K562 (cell line): ENCODE data around the gene SENP3. TPM values are rescaled to one million over a fixed set of nuclear protein-coding genes. Genes with fewer than 3 reads are reported as not detected.
A peak's percentile ranks its signal among the peaks of the same experiment; 100 is the strongest.

Experiments
- ARNT ChIP-seq, 2 experiments: fragments of 450-650 bp; IDR thresholded peaks; 2 replicates each; pipeline ENCODE4 v1.6.1; 2016; ENCODE audit warnings: mild to moderate bottlenecking in 1 of 2
- CBFA2T2 ChIP-seq: fragments of 450-650 bp; conservative IDR thresholded peaks from 2 replicates; pipeline ENCODE4 v1.6.1; 2017; ENCODE audit warnings: mild to moderate bottlenecking
- DPF2 ChIP-seq: fragments of 450-650 bp; IDR thresholded peaks from 2 replicates; pipeline ENCODE4 v1.6.1; 2016
- FOXJ3 ChIP-seq: sonication (generic); formaldehyde crosslinking; IDR thresholded peaks from 2 replicates; pipeline ENCODE4 v1.4.0; 2020; ENCODE audit warnings: mild to moderate bottlenecking, missing genetic modification reagents
- MCM2 ChIP-seq: fragments of 450-650 bp; IDR thresholded peaks from 2 replicates; pipeline ENCODE4 v1.6.1; 2017; ENCODE audit warnings: low read depth, mild to moderate bottlenecking
- POLR2AphosphoS2 ChIP-seq: IDR thresholded peaks from 2 replicates; pipeline ENCODE4 v1.6.1; 2012; ENCODE audit warnings: low read length, improper control_type of control experiment
- RBM15 ChIP-seq: fragments of 200-400 bp; formaldehyde crosslinking; IDR thresholded peaks from 2 replicates; pipeline ENCODE4 v1.6.1; 2018; ENCODE audit warnings: mild to moderate bottlenecking, low read length, moderate library complexity; ENCODE audit not compliant: insufficient read depth
- RBM22 ChIP-seq: fragments of 200-400 bp; formaldehyde crosslinking; IDR thresholded peaks from 2 replicates; pipeline ENCODE4 v1.6.1; 2018; ENCODE audit warnings: low read length, low read depth; ENCODE audit not compliant: poor library complexity, severe bottlenecking
- SNIP1 ChIP-seq: fragments of 450-650 bp; IDR thresholded peaks from 2 replicates; pipeline ENCODE4 v1.7.1; 2017; ENCODE audit warnings: low read depth, mild to moderate bottlenecking
- SNRNP70 ChIP-seq: fragments of 200-400 bp; formaldehyde crosslinking; optimal IDR thresholded peaks from 2 replicates; pipeline ENCODE3; 2017; ENCODE audit warnings: low read depth, low read length
- SPI1 ChIP-seq: IDR thresholded peaks from 2 replicates; pipeline ENCODE4 v1.6.1; 2011; ENCODE audit warnings: low read depth, low read length, control low read depth, borderline replicate concordance
- THRAP3 ChIP-seq: fragments of 450-650 bp; IDR thresholded peaks from 2 replicates; pipeline ENCODE4 v1.6.1; 2016; ENCODE audit warnings: mild to moderate bottlenecking, inconsistent platforms, borderline replicate concordance
- XRCC3 ChIP-seq: fragments of 450-650 bp; IDR thresholded peaks from 2 replicates; pipeline ENCODE4 v1.6.1; 2017; ENCODE audit warnings: mild to moderate bottlenecking, moderate library complexity
- XRCC4 ChIP-seq: IDR thresholded peaks from one replicate; pipeline ENCODE4 v1.6.1; 2011; ENCODE audit not compliant: insufficient read depth, insufficient read length; ENCODE audit errors: extremely low read depth
- XRCC5 ChIP-seq: fragments of 200-400 bp; formaldehyde crosslinking; IDR thresholded peaks from 2 replicates; pipeline ENCODE4 v1.6.1; 2017; ENCODE audit warnings: low read depth, mild to moderate bottlenecking, low read length
- ZNF143 ChIP-seq: sonication (generic); formaldehyde crosslinking; IDR thresholded peaks from 2 replicates; pipeline ENCODE4 v1.9.0; 2022; ENCODE audit warnings: mild to moderate bottlenecking, missing genetic modification reagents
- ZNF224 ChIP-seq: sonication (generic); formaldehyde crosslinking; IDR thresholded peaks from 2 replicates; pipeline ENCODE4 v1.8.0; 2022; ENCODE audit warnings: mild to moderate bottlenecking, missing genetic modification reagents
- ZNF354B ChIP-seq: fragments of 250-450 bp; sonication (Bioruptor Pico); IDR thresholded peaks from 2 replicates; pipeline ENCODE4 v1.4.0; 2020
- ZNF444 ChIP-seq: fragments of 250-450 bp; sonication (Bioruptor Pico); IDR thresholded peaks from 2 replicates; pipeline ENCODE4 v1.4.0; 2020; ENCODE audit warnings: mild to moderate bottlenecking, moderate library complexity
- ZNF79 ChIP-seq: fragments of 250-450 bp; sonication (Bioruptor Pico); IDR thresholded peaks from 2 replicates; pipeline ENCODE4 v1.4.0; 2020; ENCODE audit warnings: low read depth, mild to moderate bottlenecking, moderate library complexity
- polyA plus RNA-seq, 8 experiments: library from polyadenylated mRNA; depleted of rRNA in 4 of 8; stranded (reverse) in 5 of 8; unstranded in 3 of 8; fragments of >200 nt; fragmentation: Nextera tagmentation in 2 of 8; fragmentation: Illumina TruSeq in 1 of 8; extraction: Ambion mirVana in 2 of 8; extraction: Trizol in 1 of 8; gene quantifications; 2 replicates each; pipeline versions ENCODE4 v1.2.1 to v1.2.3, GENCODE V29; 2011 to 2014; ENCODE audit warnings: inconsistent platforms in 1 of 8, missing spikeins in 1 of 8
- total RNA-seq, 7 experiments: library from RNA; depleted of rRNA in 6 of 7; stranded (reverse); fragments of >200 nt in 6 of 7; fragmentation: Illumina TruSeq in 2 of 7; extraction: Trizol in 2 of 7; gene quantifications; 2 replicates each; pipeline versions ENCODE4 v1.2.1 to v1.2.3, GENCODE V29; 2011 to 2021; ENCODE audit warnings: low replicate concordance in 1 of 7
- TF ChIP-seq, protein P1 (sequence below): sonication (generic); formaldehyde crosslinking; IDR thresholded peaks from 2 replicates; pipeline ENCODE4 v1.5.0; 2020; ENCODE audit warnings: missing genetic modification reagents
- TF ChIP-seq, protein P2 (sequence below): fragments of 450-650 bp; IDR thresholded peaks from 2 replicates; pipeline ENCODE4 v1.6.1; 2017; ENCODE audit warnings: antibody characterized with exemption
- TF ChIP-seq, protein P3 (sequence below): sonication (generic); formaldehyde crosslinking; IDR thresholded peaks from 2 replicates; pipeline ENCODE4 v1.8.0; 2022; ENCODE audit warnings: missing genetic modification reagents, mild to moderate bottlenecking, moderate library complexity, borderline replicate concordance
- TF ChIP-seq, protein P4 (sequence below): fragments of 250-450 bp; sonication (Bioruptor Pico); IDR thresholded peaks from 2 replicates; pipeline ENCODE4 v1.9.0; 2021; ENCODE audit warnings: mild to moderate bottlenecking, inconsistent platforms
- TF ChIP-seq, protein P5 (sequence below), 2 experiments: fragments of 450-650 bp; conservative IDR thresholded peaks; 2 replicates each; pipeline ENCODE4 v1.6.1; 2017; ENCODE audit warnings: mild to moderate bottlenecking in 2 of 2, moderate library complexity in 2 of 2

Gene SENP3
- total and polyA plus RNA-seq, 9 of the 15 experiments (the other 6 are each of a cell fraction or from before 2014, with no cell fraction given), result 0.63 to 102 (median 78.8) TPM

DNA sequence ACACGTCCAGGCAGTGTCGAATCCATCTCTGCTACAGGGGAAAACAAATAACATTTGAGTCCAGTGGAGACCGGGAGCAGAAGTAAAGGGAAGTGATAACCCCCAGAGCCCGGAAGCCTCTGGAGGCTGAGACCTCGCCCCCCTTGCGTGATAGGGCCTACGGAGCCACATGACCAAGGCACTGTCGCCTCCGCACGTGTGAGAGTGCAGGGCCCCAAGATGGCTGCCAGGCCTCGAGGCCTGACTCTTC is 10.5 kb downstream of the SENP3 start (continued):
- TF ChIP-seq, protein P1, sequence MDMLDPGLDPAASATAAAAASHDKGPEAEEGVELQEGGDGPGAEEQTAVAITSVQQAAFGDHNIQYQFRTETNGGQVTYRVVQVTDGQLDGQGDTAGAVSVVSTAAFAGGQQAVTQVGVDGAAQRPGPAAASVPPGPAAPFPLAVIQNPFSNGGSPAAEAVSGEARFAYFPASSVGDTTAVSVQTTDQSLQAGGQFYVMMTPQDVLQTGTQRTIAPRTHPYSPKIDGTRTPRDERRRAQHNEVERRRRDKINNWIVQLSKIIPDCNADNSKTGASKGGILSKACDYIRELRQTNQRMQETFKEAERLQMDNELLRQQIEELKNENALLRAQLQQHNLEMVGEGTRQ, result peak; percentile 94
- TF ChIP-seq RBM15 (no peak), XRCC5 (no peak), ZNF444 (no peak), ZNF224 (no peak), MCM2 (no peak), RBM22 (no peak), ZNF143 (no peak), SNRNP70 (no peak), ZNF79 (CRISPR knock-in tag) (no peak), DPF2 (no peak), THRAP3 (no peak), FOXJ3 (CRISPR knock-in tag) (no peak), SPI1 (peak; percentile 77), ZNF354B (CRISPR knock-in tag) (no peak), XRCC4 (no peak), SNIP1 (no peak), POLR2AphosphoS2 (peak; percentile 98; the same call in 1 of the 2 replicates), CBFA2T2 (peak; percentile 54), ARNT (IDR thresholded peaks at IDR 0.05) (no peak), XRCC3 (no peak)
- TF ChIP-seq, protein P2, sequence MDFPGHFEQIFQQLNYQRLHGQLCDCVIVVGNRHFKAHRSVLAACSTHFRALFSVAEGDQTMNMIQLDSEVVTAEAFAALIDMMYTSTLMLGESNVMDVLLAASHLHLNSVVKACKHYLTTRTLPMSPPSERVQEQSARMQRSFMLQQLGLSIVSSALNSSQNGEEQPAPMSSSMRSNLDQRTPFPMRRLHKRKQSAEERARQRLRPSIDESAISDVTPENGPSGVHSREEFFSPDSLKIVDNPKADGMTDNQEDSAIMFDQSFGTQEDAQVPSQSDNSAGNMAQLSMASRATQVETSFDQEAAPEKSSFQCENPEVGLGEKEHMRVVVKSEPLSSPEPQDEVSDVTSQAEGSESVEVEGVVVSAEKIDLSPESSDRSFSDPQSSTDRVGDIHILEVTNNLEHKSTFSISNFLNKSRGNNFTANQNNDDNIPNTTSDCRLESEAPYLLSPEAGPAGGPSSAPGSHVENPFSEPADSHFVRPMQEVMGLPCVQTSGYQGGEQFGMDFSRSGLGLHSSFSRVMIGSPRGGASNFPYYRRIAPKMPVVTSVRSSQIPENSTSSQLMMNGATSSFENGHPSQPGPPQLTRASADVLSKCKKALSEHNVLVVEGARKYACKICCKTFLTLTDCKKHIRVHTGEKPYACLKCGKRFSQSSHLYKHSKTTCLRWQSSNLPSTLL, result no peak
- TF ChIP-seq, protein P3, sequence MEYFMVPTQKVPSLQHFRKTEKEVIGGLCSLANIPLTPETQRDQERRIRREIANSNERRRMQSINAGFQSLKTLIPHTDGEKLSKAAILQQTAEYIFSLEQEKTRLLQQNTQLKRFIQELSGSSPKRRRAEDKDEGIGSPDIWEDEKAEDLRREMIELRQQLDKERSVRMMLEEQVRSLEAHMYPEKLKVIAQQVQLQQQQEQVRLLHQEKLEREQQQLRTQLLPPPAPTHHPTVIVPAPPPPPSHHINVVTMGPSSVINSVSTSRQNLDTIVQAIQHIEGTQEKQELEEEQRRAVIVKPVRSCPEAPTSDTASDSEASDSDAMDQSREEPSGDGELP (CRISPR knock-in tag), result peak; percentile 76
- TF ChIP-seq, protein P4, sequence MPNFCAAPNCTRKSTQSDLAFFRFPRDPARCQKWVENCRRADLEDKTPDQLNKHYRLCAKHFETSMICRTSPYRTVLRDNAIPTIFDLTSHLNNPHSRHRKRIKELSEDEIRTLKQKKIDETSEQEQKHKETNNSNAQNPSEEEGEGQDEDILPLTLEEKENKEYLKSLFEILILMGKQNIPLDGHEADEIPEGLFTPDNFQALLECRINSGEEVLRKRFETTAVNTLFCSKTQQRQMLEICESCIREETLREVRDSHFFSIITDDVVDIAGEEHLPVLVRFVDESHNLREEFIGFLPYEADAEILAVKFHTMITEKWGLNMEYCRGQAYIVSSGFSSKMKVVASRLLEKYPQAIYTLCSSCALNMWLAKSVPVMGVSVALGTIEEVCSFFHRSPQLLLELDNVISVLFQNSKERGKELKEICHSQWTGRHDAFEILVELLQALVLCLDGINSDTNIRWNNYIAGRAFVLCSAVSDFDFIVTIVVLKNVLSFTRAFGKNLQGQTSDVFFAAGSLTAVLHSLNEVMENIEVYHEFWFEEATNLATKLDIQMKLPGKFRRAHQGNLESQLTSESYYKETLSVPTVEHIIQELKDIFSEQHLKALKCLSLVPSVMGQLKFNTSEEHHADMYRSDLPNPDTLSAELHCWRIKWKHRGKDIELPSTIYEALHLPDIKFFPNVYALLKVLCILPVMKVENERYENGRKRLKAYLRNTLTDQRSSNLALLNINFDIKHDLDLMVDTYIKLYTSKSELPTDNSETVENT, result no peak
- TF ChIP-seq, protein P5, sequence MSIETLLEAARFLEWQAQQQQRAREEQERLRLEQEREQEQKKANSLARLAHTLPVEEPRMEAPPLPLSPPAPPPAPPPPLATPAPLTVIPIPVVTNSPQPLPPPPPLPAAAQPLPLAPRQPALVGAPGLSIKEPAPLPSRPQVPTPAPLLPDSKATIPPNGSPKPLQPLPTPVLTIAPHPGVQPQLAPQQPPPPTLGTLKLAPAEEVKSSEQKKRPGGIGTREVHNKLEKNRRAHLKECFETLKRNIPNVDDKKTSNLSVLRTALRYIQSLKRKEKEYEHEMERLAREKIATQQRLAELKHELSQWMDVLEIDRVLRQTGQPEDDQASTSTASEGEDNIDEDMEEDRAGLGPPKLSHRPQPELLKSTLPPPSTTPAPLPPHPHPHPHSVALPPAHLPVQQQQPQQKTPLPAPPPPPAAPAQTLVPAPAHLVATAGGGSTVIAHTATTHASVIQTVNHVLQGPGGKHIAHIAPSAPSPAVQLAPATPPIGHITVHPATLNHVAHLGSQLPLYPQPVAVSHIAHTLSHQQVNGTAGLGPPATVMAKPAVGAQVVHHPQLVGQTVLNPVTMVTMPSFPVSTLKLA (conservative IDR thresholded peaks at IDR 0.05), result peak; percentile 98 to 99
